GM12878 (cell line): ENCODE results near the gene SPATA46. TPM values are rescaled to one million over a fixed set of nuclear protein-coding genes. Genes with fewer than 3 reads are reported as not detected.

Experiments used
- ATAC-seq: fragments of 200-7000 bp; cut with Tn5 transposase; 3 replicates; pipeline ENCODE4 v1.9.1; 2020; ENCODE audit warnings: mild to moderate bottlenecking, moderate library complexity
- BruUV-seq: library from RNA; stranded (reverse); fragments of 400-500 nt; replicated peaks from 2 replicates; lab custom pipeline; 2021; lab: Mats Ljungman, UMichigan
- CTCF ChIA-PET: fragments of 300-600 bp; sonication (Branson Sonifier 250); formaldehyde crosslinking; extraction: SDS; loops from one replicate; lab custom pipeline; 2021; ENCODE audit warnings: inconsistent platforms; lab: Yijun Ruan, JAX
- POLR2A ChIA-PET: fragments of 350-600 bp; formaldehyde crosslinking; extraction: SDS; loops from one replicate; lab custom pipeline; 2021; ENCODE audit warnings: inconsistent platforms; lab: Charles Lee
- RAD21 ChIA-PET: fragments of 300-600 bp; sonication (Branson Sonifier 250); formaldehyde crosslinking; loops from one replicate; lab custom pipeline; 2023; ENCODE audit warnings: antibody characterized with exemption; ENCODE audit not compliant: unreplicated experiment; lab: Charles Lee
- SMC1A ChIA-PET: fragments of 300-600 bp; sonication (Branson Sonifier 250); formaldehyde crosslinking; loops from one replicate; lab custom pipeline; 2023; ENCODE audit not compliant: unreplicated experiment, uncharacterized antibody; lab: Charles Lee
- DNase-seq: peaks from one replicate; pipeline ENCODE4 v3.0.0-alpha.2; 2011; ENCODE audit warnings: low read depth, low spot score
- FAIRE-seq: peaks from 3 replicates; lab custom pipeline; 2011; peaks lifted over from hg19 to GRCh38; lab: Jason Lieb, UNC
- H2AFZ ChIP-seq: 2 replicates; pipeline ENCODE4 v1.6.0; 2011; ENCODE audit warnings: low read depth, low read length, control low read depth; ENCODE audit not compliant: control insufficient read depth
- H3K27ac ChIP-seq: 2 replicates; pipeline ENCODE4 v1.5.1; 2011; ENCODE audit warnings: control low read depth; ENCODE audit not compliant: control insufficient read depth, insufficient read depth
- H3K27me3 ChIP-seq, 2 experiments: replicated peaks in 1 of 2; 2 replicates each; pipeline versions ENCODE4 v1.6.0 to v1.6.1; 2011; ENCODE audit warnings: low read length in 1 of 2; ENCODE audit not compliant: control insufficient read depth in 2 of 2, insufficient read depth in 2 of 2
- H3K36me3 ChIP-seq, 2 experiments: 2 replicates each; pipeline ENCODE4 v1.5.1; 2011; ENCODE audit warnings: low read length in 1 of 2; ENCODE audit not compliant: control insufficient read depth in 2 of 2, insufficient read depth in 2 of 2
- H3K4me1 ChIP-seq: 2 replicates; pipeline ENCODE4 v1.6.1; 2011; ENCODE audit warnings: mild to moderate bottlenecking, low read length, moderate library complexity, mixed read lengths; ENCODE audit not compliant: control insufficient read depth, insufficient read depth
- H3K4me2 ChIP-seq: 2 replicates; pipeline ENCODE4 v1.6.0; 2011; ENCODE audit warnings: control low read depth; ENCODE audit not compliant: control insufficient read depth, insufficient read depth
- H3K4me3 ChIP-seq: fragments of 200-600 bp; sonication (generic); 2 replicates; pipeline ENCODE4 v1.5.1; 2016
- H3K79me2 ChIP-seq: 2 replicates; pipeline ENCODE4 v1.6.0; 2011; ENCODE audit warnings: low read length; ENCODE audit not compliant: control insufficient read depth, insufficient read depth
- H3K9ac ChIP-seq: 2 replicates; pipeline ENCODE4 v1.8.0; 2011; ENCODE audit warnings: low read length, control low read depth, mixed read lengths; ENCODE audit not compliant: control insufficient read depth, insufficient read depth
- H3K9me3 ChIP-seq: replicated peaks from 3 replicates; pipeline ENCODE4 v1.5.1; 2011; ENCODE audit warnings: mild to moderate bottlenecking, low read length; ENCODE audit not compliant: control insufficient read depth, insufficient read depth
- H4K20me1 ChIP-seq: 2 replicates; pipeline ENCODE4 v1.6.0; 2011; ENCODE audit not compliant: control insufficient read depth, insufficient read depth
- ESRRA ChIP-seq: IDR thresholded peaks from 2 replicates; pipeline ENCODE4 v1.6.1; 2012; ENCODE audit warnings: mild to moderate bottlenecking, low read length, improper control_type of control experiment
- KLF5 ChIP-seq: fragments of 450-650 bp; IDR thresholded peaks from 2 replicates; pipeline ENCODE4 v1.6.1; 2014; ENCODE audit warnings: mild to moderate bottlenecking; ENCODE audit not compliant: partially characterized antibody
- RBBP5 ChIP-seq: fragments of 200-600 bp; sonication (generic); conservative IDR thresholded peaks from 2 replicates; pipeline ENCODE4 v1.6.1; 2016
- ZNF687 ChIP-seq: fragments of 450-650 bp; IDR thresholded peaks from 2 replicates; pipeline ENCODE4 v1.6.1; 2017; ENCODE audit warnings: mild to moderate bottlenecking, moderate library complexity
- WGBS: methylation state at CpG from one replicate; pipeline ENCODE4 v1.1.6; 2016; ENCODE audit warnings: low lambda C conversion rate; ENCODE audit not compliant: insufficient replicate concordance, insufficient coverage; ENCODE audit errors: missing lambda C conversion rate; 5-methylcytosine and 5-hydroxymethylcytosine counted together
- in situ Hi-C: fragments of 300-500 bp; cut with MboI; formaldehyde crosslinking; loops from 9 replicates; pipeline ENCODE4 v1.14.3; 2018; ENCODE audit warnings: mixed read lengths
- intact Hi-C: fragments of 100-400 bp; cut with micrococcal nuclease; formaldehyde crosslinking; loops from one replicate; pipeline ENCODE4 v1.14.2; 2022; ENCODE audit not compliant: unreplicated experiment
- polyA plus RNA-seq, 11 experiments: library from polyadenylated mRNA; depleted of rRNA in 4 of 11; unstranded in 6 of 11; stranded (reverse) in 5 of 11; fragments of >200 nt; fragmentation: Nextera tagmentation in 4 of 11; fragmentation: Illumina TruSeq in 1 of 11; extraction: Ambion mirVana in 4 of 11; extraction: Trizol in 1 of 11; gene quantifications; 1 replicate in 1 of 11; 2 replicates in 10 of 11; pipeline versions ENCODE4 v1.2.1 to v1.2.3, GENCODE V29; 2011 to 2016; ENCODE audit warnings: inconsistent platforms in 2 of 11, missing spikeins in 2 of 11, low read depth in 1 of 11
- total RNA-seq, 4 experiments: library from RNA; depleted of rRNA in 3 of 4; stranded (reverse); fragments of >200 nt in 3 of 4; fragmentation: Illumina TruSeq in 1 of 4; extraction: Trizol in 1 of 4; gene quantifications; 2 replicates each; pipeline versions ENCODE4 v1.2.1 to v1.2.3, GENCODE V29; 2013 to 2021
- TF ChIP-seq, protein P1 (sequence below): IDR thresholded peaks from 2 replicates; pipeline ENCODE4 v1.6.1; 2011; ENCODE audit warnings: low read depth, mild to moderate bottlenecking, low read length, moderate library complexity, borderline replicate concordance; ENCODE audit errors: extremely low read depth
- TF ChIP-seq, protein P2 (sequence below): IDR thresholded peaks from 2 replicates; pipeline ENCODE4 v1.6.1; 2011; ENCODE audit warnings: low read depth, low read length, improper control_type of control experiment, borderline replicate concordance

Gene SPATA46
- total and polyA plus RNA-seq, 10 of the 15 experiments (the other 5 are each of a cell fraction or from before 2014, with no cell fraction given), result not detected

GRCh38 chr1:162367073-162367472 is 9.6 kb downstream of the SPATA46 start (continued):
- TF ChIP-seq ZNF687, result no peak

- peaks cover 4% of the 10 kb centered on the region for H3K4me1 ChIP-seq
- no peaks in the 10 kb centered on the region for H3K36me3 ChIP-seq
- TF ChIP-seq, protein P1, sequence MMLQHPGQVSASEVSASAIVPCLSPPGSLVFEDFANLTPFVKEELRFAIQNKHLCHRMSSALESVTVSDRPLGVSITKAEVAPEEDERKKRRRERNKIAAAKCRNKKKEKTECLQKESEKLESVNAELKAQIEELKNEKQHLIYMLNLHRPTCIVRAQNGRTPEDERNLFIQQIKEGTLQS, result no peak
- TF ChIP-seq ESRRA (no peak), KLF5 (no peak), RBBP5 (no peak)
- TF ChIP-seq, protein P2, sequence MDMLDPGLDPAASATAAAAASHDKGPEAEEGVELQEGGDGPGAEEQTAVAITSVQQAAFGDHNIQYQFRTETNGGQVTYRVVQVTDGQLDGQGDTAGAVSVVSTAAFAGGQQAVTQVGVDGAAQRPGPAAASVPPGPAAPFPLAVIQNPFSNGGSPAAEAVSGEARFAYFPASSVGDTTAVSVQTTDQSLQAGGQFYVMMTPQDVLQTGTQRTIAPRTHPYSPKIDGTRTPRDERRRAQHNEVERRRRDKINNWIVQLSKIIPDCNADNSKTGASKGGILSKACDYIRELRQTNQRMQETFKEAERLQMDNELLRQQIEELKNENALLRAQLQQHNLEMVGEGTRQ, result no peak
- BruUV-seq, result no TSS peak
- WGBS, result 48% methylated on average over 9 of the region's 9 CpGs
- ChIA-PET CTCF (interaction anchor here (1.1 to 8.0 kb wide), 3 partner anchors 9 to 311 kb away, joined by 5 to 104 read pairs (median 7); no protein-coding TSS in a partner anchor), POLR2A (no interaction called here), SMC1A (interaction anchor here (1.4 kb wide), 1 partner anchor 21 kb away, joined by 3 read pairs; no protein-coding TSS in a partner anchor), RAD21 (interaction anchor here (1.9 kb wide), 1 partner anchor 9 kb away, joined by 5 read pairs; no protein-coding TSS in a partner anchor)
- no peaks in the 10 kb centered on the region for H4K20me1 ChIP-seq
- H3K27me3 ChIP-seq, result no peaks in the 10 kb centered on the region
- no peak overlapping the region for H3K9ac ChIP-seq
- in situ Hi-C loops, result no loop called here
- H3K9me3 ChIP-seq, result no peaks in the 10 kb centered on the region
- ATAC-seq (no peak), FAIRE-seq (no peak), DNase-seq (no peak)
- no peak overlapping the region for H3K4me3 ChIP-seq
- no peak overlapping the region for H3K4me2 ChIP-seq
- intact Hi-C loops, result no loop called here
- H3K27ac ChIP-seq, result no peak overlapping the region
- H3K79me2 ChIP-seq, result no peaks in the 10 kb centered on the region
- no peak overlapping the region for H2AFZ ChIP-seq
Observed at GRCh38 chr1:162366671-162367070, 10.0 kb downstream of the SPATA46 start.
